A549 (cell line): ENCODE results near the gene BFSP2. TPM values are rescaled to one million over a fixed set of nuclear protein-coding genes. Genes with fewer than 3 reads are reported as not detected.

ENCODE experiments used
- ATAC-seq, 2 experiments: fragments of 200-7000 bp in 1 of 2; fragments of >200 bp in 1 of 2; cut with Nextera tagmentation in 1 of 2; cut with Tn5 transposase in 1 of 2; 3 replicates each; pipeline versions ENCODE4 v1.8.0 to v1.9.1; 2018 to 2020; ENCODE audit warnings: mild to moderate bottlenecking in 1 of 2, moderate library complexity in 1 of 2
- CTCF ChIA-PET: fragments of 300-600 bp; sonication (Branson Sonifier 250); formaldehyde crosslinking; extraction: SDS; loops from one replicate; lab custom pipeline; 2021; ENCODE audit warnings: antibody characterized with exemption, inconsistent platforms; lab: Yijun Ruan, JAX
- POLR2A ChIA-PET: fragments of 350-600 bp; formaldehyde crosslinking; extraction: SDS; loops from one replicate; lab custom pipeline; 2021; ENCODE audit warnings: antibody characterized with exemption, inconsistent platforms; lab: Yijun Ruan, JAX
- DNase-seq, 2 experiments: peaks; one replicate each; pipeline versions ENCODE4 v3.0.0 to v3.0.0-alpha.2; 2011 to 2016; ENCODE audit warnings: low read depth in 1 of 2, low spot score in 1 of 2
- FAIRE-seq: peaks from 2 replicates; lab custom pipeline; 2011; peaks lifted over from hg19 to GRCh38; lab: Jason Lieb, UNC
- H3K27ac ChIP-seq, 2 experiments: fragments of >200 bp; sonication (Bioruptor Twin); formaldehyde crosslinking; 3 replicates each; pipeline ENCODE4 v1.5.1; 2016 to 2017
- H3K4me1 ChIP-seq: fragments of >200 bp; sonication (Bioruptor Twin); formaldehyde crosslinking; 3 replicates; pipeline ENCODE4 v1.6.1; 2016
- H3K4me2 ChIP-seq: fragments of >200 bp; sonication (Bioruptor Twin); formaldehyde crosslinking; 3 replicates; pipeline ENCODE4 v1.6.1; 2016
- H3K4me3 ChIP-seq: fragments of >200 bp; sonication (Bioruptor Twin); formaldehyde crosslinking; 3 replicates; pipeline ENCODE4 v1.5.1; 2016
- H3K9me3 ChIP-seq: fragments of >200 bp; sonication (Bioruptor Twin); formaldehyde crosslinking; 3 replicates; pipeline ENCODE4 v1.6.1; 2016
- BHLHE40 ChIP-seq: IDR thresholded peaks from 2 replicates; pipeline ENCODE4 v1.6.1; 2012; ENCODE audit warnings: low read depth, low read length, inconsistent platforms
- CBX2 ChIP-seq: fragments of 200-600 bp; sonication (generic); IDR thresholded peaks from 2 replicates; pipeline ENCODE4 v1.6.1; 2016; ENCODE audit warnings: low read depth, mild to moderate bottlenecking, borderline replicate concordance
- CEBPB ChIP-seq, 2 experiments: fragments of >200 bp in 1 of 2; sonication (Bioruptor Twin) in 1 of 2; formaldehyde crosslinking in 1 of 2; IDR thresholded peaks; 2 replicates each; pipeline ENCODE4 v1.6.1; 2012 to 2016
- CHD2 ChIP-seq: fragments of 150-350 bp; IDR thresholded peaks from 2 replicates; pipeline ENCODE4 v1.6.1; 2014; ENCODE audit warnings: low read length; ENCODE audit not compliant: partially characterized antibody
- EHF ChIP-seq: fragments of 250-450 bp; sonication (Bioruptor Pico); IDR thresholded peaks from 2 replicates; pipeline ENCODE4 v1.5.0; 2020; ENCODE audit warnings: mild to moderate bottlenecking
- EP300 ChIP-seq, 2 experiments: fragments of >200 bp; sonication (Bioruptor Twin); formaldehyde crosslinking; IDR thresholded peaks; 2 replicates in 1 of 2; 3 replicates in 1 of 2; pipeline ENCODE4 v1.6.1; 2016 to 2017
- FOSL2 ChIP-seq, 2 experiments: fragments of 450-650 bp in 1 of 2; fragments of >200 bp in 1 of 2; sonication (Bioruptor Twin) in 1 of 2; formaldehyde crosslinking; IDR thresholded peaks; 2 replicates each; pipeline versions ENCODE4 v1.5.0 to v1.6.1; 2016 to 2020; ENCODE audit warnings: mild to moderate bottlenecking in 1 of 2, moderate library complexity in 1 of 2
- HDAC2 ChIP-seq: fragments of 200-600 bp; sonication (generic); IDR thresholded peaks from 2 replicates; pipeline ENCODE4 v1.6.1; 2016
- HEYL ChIP-seq: fragments of 250-450 bp; sonication (Bioruptor Pico); IDR thresholded peaks from 2 replicates; pipeline ENCODE4 v1.8.0; 2021; ENCODE audit warnings: mild to moderate bottlenecking, moderate library complexity
- JUN ChIP-seq, 2 experiments: fragments of >200 bp; sonication (Bioruptor Twin); formaldehyde crosslinking; IDR thresholded peaks; 2 replicates in 1 of 2; 3 replicates in 1 of 2; pipeline ENCODE4 v1.6.1; 2016 to 2017
- JUNB ChIP-seq: fragments of >200 bp; sonication (Bioruptor Twin); formaldehyde crosslinking; IDR thresholded peaks from 2 replicates; pipeline ENCODE4 v1.6.1; 2016
- KDM5A ChIP-seq: fragments of 200-600 bp; sonication (generic); IDR thresholded peaks from 2 replicates; pipeline ENCODE4 v1.6.1; 2016; ENCODE audit warnings: antibody characterized with exemption, mild to moderate bottlenecking
- NFE2L2 ChIP-seq: fragments of 150-350 bp; conservative IDR thresholded peaks from 2 replicates; pipeline ENCODE4 v1.6.1; 2014; ENCODE audit warnings: low read length
- NR3C1 ChIP-seq: fragments of >200 bp; sonication (Bioruptor Twin); formaldehyde crosslinking; IDR thresholded peaks from 3 replicates; pipeline ENCODE4 v1.6.1; 2017
- POLR2A ChIP-seq: IDR thresholded peaks from 2 replicates; pipeline ENCODE4 v1.6.1; 2012; ENCODE audit warnings: mild to moderate bottlenecking, low read length
- RAD21 ChIP-seq, 2 experiments: fragments of >200 bp in 1 of 2; sonication (Bioruptor Twin) in 1 of 2; formaldehyde crosslinking in 1 of 2; IDR thresholded peaks in 1 of 2; conservative IDR thresholded peaks in 1 of 2; 2 replicates in 1 of 2; 3 replicates in 1 of 2; pipeline ENCODE4 v1.6.1; 2012 to 2018; ENCODE audit warnings: inconsistent platforms in 1 of 2
- RCOR1 ChIP-seq: fragments of 150-350 bp; IDR thresholded peaks from 2 replicates; pipeline ENCODE4 v1.6.1; 2014; ENCODE audit warnings: antibody characterized with exemption, low read length, low read depth
- ZC3H11A ChIP-seq: fragments of 450-650 bp; IDR thresholded peaks from 2 replicates; pipeline ENCODE4 v1.6.1; 2014; ENCODE audit warnings: antibody characterized with exemption, mild to moderate bottlenecking
- ZFP36 ChIP-seq: fragments of 450-650 bp; IDR thresholded peaks from 2 replicates; pipeline ENCODE4 v1.6.1; 2014; ENCODE audit warnings: borderline replicate concordance; ENCODE audit not compliant: partially characterized antibody
- WGBS: methylation state at CpG from one replicate; pipeline ENCODE4 v1.1.6; 2017; ENCODE audit errors: missing lambda C conversion rate; 5-methylcytosine and 5-hydroxymethylcytosine counted together
- polyA plus RNA-seq, 4 experiments: library from polyadenylated mRNA; depleted of rRNA in 3 of 4; stranded (reverse); fragments of >200 nt; fragmentation: RNase III in 1 of 4; extraction: RNeasy Plus Mini Kit Qiagen cat#74134 plus additional on column Dnase treatment in 1 of 4; gene quantifications; 2 replicates in 3 of 4; 3 replicates in 1 of 4; pipeline ENCODE4 v1.2.3, GENCODE V29; 2011 to 2017
- TF ChIP-seq, protein P1 (sequence below): fragments of 150-350 bp; IDR thresholded peaks from 2 replicates; pipeline ENCODE4 v1.6.1; 2014; ENCODE audit warnings: low read depth, mild to moderate bottlenecking, low read length
- TF ChIP-seq, protein P2 (sequence below): IDR thresholded peaks from 2 replicates; pipeline ENCODE4 v1.6.1; 2012; ENCODE audit warnings: low read depth, borderline replicate concordance
- TF ChIP-seq, protein P3 (sequence below): IDR thresholded peaks from 2 replicates; pipeline ENCODE4 v1.6.1; 2012

Gene BFSP2
- polyA plus RNA-seq, 2 of the 4 experiments (the other 2 are of a cell fraction): 0.18 TPM; not detected in 1

DNA sequence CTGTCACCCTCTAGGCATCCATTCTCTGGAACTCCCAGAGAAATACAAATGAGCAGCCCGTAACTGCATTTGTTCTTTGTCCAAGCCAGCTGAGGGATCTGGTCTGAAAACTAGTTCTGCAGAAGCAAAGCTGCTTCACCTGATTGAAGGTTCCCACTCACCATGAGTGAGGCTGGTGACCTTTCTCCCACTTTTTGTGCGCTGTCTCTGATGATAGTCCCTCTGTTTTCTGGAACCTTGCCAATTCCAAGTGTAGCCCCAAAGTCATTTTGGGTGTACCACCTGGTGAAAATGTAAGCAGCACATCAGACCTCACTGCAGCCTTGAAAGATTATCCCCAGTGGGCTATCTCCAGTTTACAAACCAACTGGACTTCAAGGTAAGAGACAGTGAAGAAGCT lies 39.4 kb upstream of the BFSP2 start:
- CTCF ChIA-PET: interaction anchor here (1.9 kb wide), 1 partner anchor 17 kb away, joined by 5 read pairs; no protein-coding TSS in a partner anchor
- FAIRE-seq: no peak
- Histone ChIP-seq H3K4me2 (no peak overlapping the region), H3K4me3 (no peak overlapping the region)
- DNase-seq: no peak
- WGBS: 30% methylated on average over 2 of the region's 2 CpGs
- no peak for ATAC-seq
- POLR2A ChIA-PET: no interaction called here
- TF ChIP-seq RAD21 (conservative IDR thresholded peaks at IDR 0.05 in 1 of 2, IDR thresholded peaks at IDR 0.05 in 1 of 2): no peak
- TF ChIP-seq ZC3H11A: no peak
- TF ChIP-seq HEYL (CRISPR knock-in tag): no peak
- TF ChIP-seq, all 56 proteins: peak for 0
- no peak overlapping the region for H3K27ac ChIP-seq
- no peaks in the 10 kb centered on the region for H3K4me1 ChIP-seq
- no peaks in the 10 kb centered on the region for H3K9me3 ChIP-seq

DNA sequence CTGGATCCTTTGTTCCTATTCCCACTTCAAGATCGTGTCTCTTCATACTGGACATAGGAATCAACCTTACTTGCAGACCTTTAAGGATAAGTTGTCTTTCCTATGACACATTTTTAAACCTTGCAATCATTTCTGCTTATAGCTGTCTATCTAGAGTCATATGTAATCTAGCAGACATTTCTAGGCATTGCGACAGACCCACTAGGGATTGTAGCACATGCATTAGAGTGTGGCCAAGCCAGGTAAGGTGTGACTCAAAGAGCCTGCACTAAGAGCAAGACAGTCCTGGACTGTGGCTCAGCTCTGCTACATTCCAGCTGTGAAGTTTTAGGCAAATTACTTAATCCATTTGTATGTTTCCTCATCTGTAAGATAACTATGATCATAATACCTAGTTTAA lies 38.8 kb upstream of the BFSP2 start:
- WGBS: 40% methylated on average over 2 of the region's 2 CpGs
- FAIRE-seq: no peak

DNA sequence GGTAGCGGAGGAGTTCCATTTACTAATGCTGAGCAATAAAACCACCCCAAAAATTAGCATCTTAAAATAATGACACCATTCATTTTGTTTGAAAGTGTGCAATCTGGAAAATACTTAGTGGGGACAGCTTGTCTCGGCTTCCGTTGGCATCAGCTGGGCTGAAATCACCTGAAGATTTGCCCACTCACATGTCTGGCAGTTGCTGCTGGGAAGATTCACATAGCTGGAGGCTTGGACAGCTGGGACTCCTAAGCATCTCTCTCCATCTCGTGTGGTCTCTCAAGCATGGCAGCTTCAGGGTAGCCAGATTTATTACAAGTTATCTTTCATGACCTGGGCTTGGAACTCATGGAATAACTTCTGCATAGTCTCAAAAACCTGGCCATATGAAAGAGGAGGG lies 38.4 kb upstream of the BFSP2 start:
- DNase-seq (no peak), ATAC-seq (no peak), FAIRE-seq (no peak)
- 2% methylated on average over 4 of the region's 4 CpGs for WGBS
- no peak overlapping the region for H3K27ac ChIP-seq
- CTCF ChIA-PET: interaction anchor here (1.9 kb wide), 1 partner anchor 16 kb away, joined by 5 read pairs; no protein-coding TSS in a partner anchor
- H3K4me3 ChIP-seq: no peak overlapping the region
- POLR2A ChIA-PET: no interaction called here
- TF ChIP-seq CHD2 (no peak), EP300 (IDR thresholded peaks at IDR 0.05) (no peak), NR3C1 (no peak), BHLHE40 (no peak), CEBPB (IDR thresholded peaks at IDR 0.05) (no peak), JUN (IDR thresholded peaks at IDR 0.05) (no peak), ZFP36 (no peak), POLR2A (no peak), EHF (CRISPR knock-in tag) (no peak), RCOR1 (no peak), NFE2L2 (no peak), CBX2 (no peak), KDM5A (no peak), HDAC2 (no peak)
- TF ChIP-seq, protein P1, sequence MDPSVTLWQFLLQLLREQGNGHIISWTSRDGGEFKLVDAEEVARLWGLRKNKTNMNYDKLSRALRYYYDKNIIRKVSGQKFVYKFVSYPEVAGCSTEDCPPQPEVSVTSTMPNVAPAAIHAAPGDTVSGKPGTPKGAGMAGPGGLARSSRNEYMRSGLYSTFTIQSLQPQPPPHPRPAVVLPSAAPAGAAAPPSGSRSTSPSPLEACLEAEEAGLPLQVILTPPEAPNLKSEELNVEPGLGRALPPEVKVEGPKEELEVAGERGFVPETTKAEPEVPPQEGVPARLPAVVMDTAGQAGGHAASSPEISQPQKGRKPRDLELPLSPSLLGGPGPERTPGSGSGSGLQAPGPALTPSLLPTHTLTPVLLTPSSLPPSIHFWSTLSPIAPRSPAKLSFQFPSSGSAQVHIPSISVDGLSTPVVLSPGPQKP: no peak
- TF ChIP-seq, protein P2, sequence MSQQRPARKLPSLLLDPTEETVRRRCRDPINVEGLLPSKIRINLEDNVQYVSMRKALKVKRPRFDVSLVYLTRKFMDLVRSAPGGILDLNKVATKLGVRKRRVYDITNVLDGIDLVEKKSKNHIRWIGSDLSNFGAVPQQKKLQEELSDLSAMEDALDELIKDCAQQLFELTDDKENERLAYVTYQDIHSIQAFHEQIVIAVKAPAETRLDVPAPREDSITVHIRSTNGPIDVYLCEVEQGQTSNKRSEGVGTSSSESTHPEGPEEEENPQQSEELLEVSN: no peak
- TF ChIP-seq, protein P3, sequence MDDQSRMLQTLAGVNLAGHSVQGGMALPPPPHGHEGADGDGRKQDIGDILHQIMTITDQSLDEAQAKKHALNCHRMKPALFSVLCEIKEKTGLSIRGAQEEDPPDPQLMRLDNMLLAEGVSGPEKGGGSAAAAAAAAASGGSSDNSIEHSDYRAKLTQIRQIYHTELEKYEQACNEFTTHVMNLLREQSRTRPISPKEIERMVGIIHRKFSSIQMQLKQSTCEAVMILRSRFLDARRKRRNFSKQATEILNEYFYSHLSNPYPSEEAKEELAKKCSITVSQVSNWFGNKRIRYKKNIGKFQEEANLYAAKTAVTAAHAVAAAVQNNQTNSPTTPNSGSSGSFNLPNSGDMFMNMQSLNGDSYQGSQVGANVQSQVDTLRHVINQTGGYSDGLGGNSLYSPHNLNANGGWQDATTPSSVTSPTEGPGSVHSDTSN: no peak
- no peaks in the 10 kb centered on the region for H3K4me1 ChIP-seq
- no peaks in the 10 kb centered on the region for H3K9me3 ChIP-seq
- H3K4me2 ChIP-seq: no peak overlapping the region

More for the DNA sequence above, 38.8 kb upstream of the BFSP2 start:
- POLR2A ChIA-PET: no interaction called here
- no peak overlapping the region for H3K4me2 ChIP-seq
- no peak overlapping the region for H3K4me3 ChIP-seq
- ATAC-seq (no peak), DNase-seq (no peak)
- TF ChIP-seq HDAC2 (no peak), JUNB (no peak), NR3C1 (no peak), EHF (CRISPR knock-in tag) (no peak), FOSL2 (IDR thresholded peaks at IDR 0.05) (no peak), FOSL2 (CRISPR knock-in tag; IDR thresholded peaks at IDR 0.05) (no peak)
- H3K4me1 ChIP-seq: no peaks in the 10 kb centered on the region
- H3K9me3 ChIP-seq: no peaks in the 10 kb centered on the region
- CTCF ChIA-PET: interaction anchor here (1.9 kb wide), 1 partner anchor 16 kb away, joined by 5 read pairs; no protein-coding TSS in a partner anchor
- H3K27ac ChIP-seq: no peak overlapping the region
